H9 (cell line): Measurements from ENCODE around the gene CAMK1. TPM values are rescaled to one million over a fixed set of nuclear protein-coding genes. Genes with fewer than 3 reads are reported as not detected.
A peak's percentile ranks its signal among the peaks of the same experiment; 100 is the strongest.

Experiments used
- DNase-seq: peaks from one replicate; pipeline ENCODE4 v3.0.0-alpha.2; 2017
- H2AFZ ChIP-seq: one replicate; pipeline ENCODE4 v1.6.1; 2013; ENCODE audit warnings: mild to moderate bottlenecking, low read length, control low read depth, moderate library complexity
- H2AK5ac ChIP-seq: 2 replicates; pipeline ENCODE4 v1.6.1; 2013; ENCODE audit warnings: low read length, control low read depth, mixed read lengths; ENCODE audit not compliant: insufficient read length
- H2BK120ac ChIP-seq: one replicate; pipeline ENCODE4 v1.6.1; 2013; ENCODE audit warnings: low read depth, mild to moderate bottlenecking, low read length, control low read depth, inconsistent platforms; ENCODE audit not compliant: poor library complexity, severe bottlenecking
- H2BK12ac ChIP-seq: 2 replicates; pipeline ENCODE4 v1.6.1; 2013; ENCODE audit warnings: low read length, control low read depth, mixed read lengths, low read depth; ENCODE audit not compliant: insufficient read length
- H2BK15ac ChIP-seq: 2 replicates; pipeline ENCODE4 v1.6.1; 2013; ENCODE audit warnings: low read depth, low read length, control low read depth
- H2BK20ac ChIP-seq: one replicate; pipeline ENCODE4 v1.6.1; 2013; ENCODE audit warnings: low read depth, mild to moderate bottlenecking, low read length, control low read depth, inconsistent platforms; ENCODE audit not compliant: poor library complexity, severe bottlenecking
- H2BK5ac ChIP-seq: 2 replicates; pipeline ENCODE4 v1.6.1; 2013; ENCODE audit warnings: low read length, control low read depth, mixed read lengths; ENCODE audit not compliant: insufficient read length
- H3K14ac ChIP-seq: 2 replicates; pipeline ENCODE4 v1.6.1; 2013; ENCODE audit warnings: low read length, control low read depth; ENCODE audit not compliant: insufficient read depth
- H3K18ac ChIP-seq: 2 replicates; pipeline ENCODE4 v1.6.1; 2013; ENCODE audit warnings: low read depth, mild to moderate bottlenecking, mixed read lengths, low read length, control low read depth; ENCODE audit not compliant: insufficient read length
- H3K23ac ChIP-seq: 2 replicates; pipeline ENCODE4 v1.6.1; 2013; ENCODE audit warnings: low read length, control low read depth, mixed read lengths, low read depth; ENCODE audit not compliant: insufficient read length
- H3K23me2 ChIP-seq: 2 replicates; pipeline ENCODE4 v1.6.1; 2013; ENCODE audit warnings: low read depth, mild to moderate bottlenecking, mixed read lengths, low read length, control low read depth; ENCODE audit not compliant: insufficient read length, poor library complexity, severe bottlenecking
- H3K27ac ChIP-seq: 2 replicates; pipeline ENCODE4 v1.5.1; 2013; ENCODE audit warnings: low read length, control low read depth, mixed read lengths, low read depth; ENCODE audit not compliant: insufficient read length
- H3K27me3 ChIP-seq: 2 replicates; pipeline ENCODE4 v1.6.1; 2013; ENCODE audit warnings: low read length, control low read depth, inconsistent platforms; ENCODE audit not compliant: insufficient read depth
- H3K4ac ChIP-seq: 2 replicates; pipeline ENCODE4 v1.6.1; 2013; ENCODE audit warnings: low read depth, mild to moderate bottlenecking, control low read depth, inconsistent platforms, low read length, moderate library complexity
- H3K4me1 ChIP-seq: 2 replicates; pipeline ENCODE4 v1.6.1; 2013; ENCODE audit warnings: low read length, control low read depth, inconsistent platforms; ENCODE audit not compliant: insufficient read depth
- H3K4me2 ChIP-seq: 2 replicates; pipeline ENCODE4 v1.6.1; 2013; ENCODE audit warnings: low read length, control low read depth, mixed read lengths; ENCODE audit not compliant: insufficient read length, insufficient read depth
- H3K56ac ChIP-seq: 2 replicates; pipeline ENCODE4 v1.6.1; 2013; ENCODE audit warnings: low read depth, mild to moderate bottlenecking, mixed read lengths, low read length, control low read depth; ENCODE audit not compliant: insufficient read length
- H3K79me1 ChIP-seq: 2 replicates; pipeline ENCODE4 v1.6.1; 2013; ENCODE audit warnings: low read depth, mild to moderate bottlenecking, moderate library complexity, low read length, control low read depth, inconsistent platforms; ENCODE audit not compliant: insufficient read depth, poor library complexity, severe bottlenecking
- H3K79me2 ChIP-seq: 2 replicates; pipeline ENCODE4 v1.6.1; 2013; ENCODE audit warnings: low read length, control low read depth, inconsistent platforms; ENCODE audit not compliant: insufficient read depth
- H3K9ac ChIP-seq: 2 replicates; pipeline ENCODE4 v1.6.1; 2013; ENCODE audit warnings: low read length, control low read depth, mixed read lengths; ENCODE audit not compliant: insufficient read length; ENCODE audit errors: extremely low read depth
- H3K9me3 ChIP-seq: one replicate; pipeline ENCODE4 v1.6.1; 2013; ENCODE audit warnings: low read depth, low read length, inconsistent platforms; ENCODE audit not compliant: control insufficient read depth
- H3T11ph ChIP-seq: one replicate; pipeline ENCODE4 v1.6.1; 2013; ENCODE audit warnings: mild to moderate bottlenecking, low read length, control low read depth, inconsistent platforms
- H4K20me1 ChIP-seq: one replicate; pipeline ENCODE4 v1.6.1; 2013; ENCODE audit not compliant: control insufficient read depth, insufficient read length, insufficient read depth
- H4K5ac ChIP-seq: 2 replicates; pipeline ENCODE4 v1.6.1; 2013; ENCODE audit warnings: low read depth, mild to moderate bottlenecking, mixed read lengths, low read length, control low read depth; ENCODE audit not compliant: insufficient read length
- H4K8ac ChIP-seq: replicated peaks from 2 replicates; pipeline ENCODE4 v1.6.1; 2013; ENCODE audit warnings: low read length, control low read depth, mixed read lengths, low read depth; ENCODE audit not compliant: insufficient read length
- H4K91ac ChIP-seq: 2 replicates; pipeline ENCODE4 v1.6.1; 2013; ENCODE audit warnings: low read depth, mild to moderate bottlenecking, moderate library complexity, mixed read lengths, low read length, control low read depth; ENCODE audit not compliant: insufficient read length
- H3K27ac Mint-ChIP-seq, 3 experiments: 2 replicates in 2 of 3; 3 replicates in 1 of 3; pipeline ENCODE4 v1.8.0; 2020 to 2021; ENCODE audit warnings: mixed read lengths in 3 of 3, mild to moderate bottlenecking in 1 of 3, moderate library complexity in 1 of 3
- H3K27me3 Mint-ChIP-seq: 2 replicates; pipeline ENCODE4 v1.8.0; 2021; ENCODE audit warnings: low read depth, mild to moderate bottlenecking, moderate library complexity, mixed read lengths
- H3K36me3 Mint-ChIP-seq, 3 experiments: 2 replicates in 2 of 3; 3 replicates in 1 of 3; pipeline ENCODE4 v1.8.0; 2020 to 2021; ENCODE audit warnings: low read depth in 3 of 3, mixed read lengths in 3 of 3; ENCODE audit not compliant: insufficient read depth in 1 of 3
- H3K4me1 Mint-ChIP-seq, 2 experiments: 2 replicates each; pipeline ENCODE4 v1.8.0; 2020; ENCODE audit warnings: mixed read lengths in 2 of 2
- H3K4me3 Mint-ChIP-seq, 2 experiments: 2 replicates in 1 of 2; 3 replicates in 1 of 2; pipeline ENCODE4 v1.8.0; 2020 to 2021; ENCODE audit warnings: mild to moderate bottlenecking in 2 of 2, mixed read lengths in 2 of 2, moderate library complexity in 1 of 2
- H3K9me3 Mint-ChIP-seq, 2 experiments: 2 replicates in 1 of 2; 3 replicates in 1 of 2; pipeline ENCODE4 v1.8.0; 2020; ENCODE audit warnings: mild to moderate bottlenecking in 2 of 2, mixed read lengths in 2 of 2, moderate library complexity in 1 of 2
- CTCF ChIP-seq: fragments of 200-600 bp; sonication (generic); conservative IDR thresholded peaks from 3 replicates; pipeline ENCODE4 v1.8.0; 2021; ENCODE audit warnings: antibody characterized with exemption, mild to moderate bottlenecking
- WGBS: extraction: QIAGEN DNeasy Blood & Tissue Kit; methylation state at CpG from one replicate; pipeline ENCODE4 v1.1.7; 2013; ENCODE audit warnings: missing lambda C conversion rate, low lambda C conversion rate, mixed read lengths; ENCODE audit not compliant: insufficient read length; ENCODE audit errors: extremely low coverage; 5-methylcytosine and 5-hydroxymethylcytosine counted together
- total RNA-seq: library from RNA; stranded (reverse); gene quantifications from 2 replicates; pipeline ENCODE4 v1.2.1, GENCODE V29; 2021

The CAMK1 gene
- total RNA-seq, 1 experiment from 2014 or later, result 9.2 TPM

GRCh38 chr3:9727041-9727595 is 42.6 kb downstream of the CAMK1 start:
- H3K27me3 Mint-ChIP-seq, result peaks cover 3% of the 10 kb centered on the region
- Histone ChIP-seq H3K27ac (no peak overlapping the region), H4K20me1 (no peaks in the 10 kb centered on the region), H3K4me1 (no peaks in the 10 kb centered on the region), H2BK15ac (no peak overlapping the region), H3K79me1 (no peaks in the 10 kb centered on the region), H3K27me3 (no peaks in the 10 kb centered on the region), H4K5ac (no peak overlapping the region), H3K23me2 (peaks cover 9% of the 10 kb centered on the region), H2BK120ac (no peak overlapping the region), H3K4ac (no peak overlapping the region), H3K18ac (no peak overlapping the region), H4K8ac (no peak overlapping the region), H2AK5ac (no peak overlapping the region), H3K79me2 (no peaks in the 10 kb centered on the region; the same call in 1 of the 2 replicates), H2BK12ac (no peak overlapping the region), H3T11ph (no peak overlapping the region), H2BK5ac (no peak overlapping the region), H3K56ac (no peak overlapping the region), H3K23ac (no peak overlapping the region), H3K14ac (no peak overlapping the region), H3K4me2 (peak overlapping the region; percentile 79), H2BK20ac (no peak overlapping the region), H4K91ac (no peak overlapping the region), H3K9ac (no peak overlapping the region), H3K9me3 (no peaks in the 10 kb centered on the region), H2AFZ (peak overlapping the region; percentile 94)
- H3K4me3 Mint-ChIP-seq, result peak overlapping the region; percentile 39 to 73
- H3K4me1 Mint-ChIP-seq, result peaks cover 23 to 29% of the 10 kb centered on the region in 2 experiments
- no peaks in the 10 kb centered on the region; a peak in 1 of 5 replicates for H3K9me3 Mint-ChIP-seq
- WGBS, result no CpG with 5 or more reads among the region's 11 CpGs
- peak; percentile 90 for DNase-seq
- H3K27ac Mint-ChIP-seq, result peak overlapping the region in 1 of 3 experiments; percentile 13; a peak in 1 of 7 replicates
- H3K36me3 Mint-ChIP-seq, result no peaks in the 10 kb centered on the region
- TF ChIP-seq CTCF, result peak; percentile 96
